ENCODE measurements around the gene KRT76.

KRT76 gene

DNA sequence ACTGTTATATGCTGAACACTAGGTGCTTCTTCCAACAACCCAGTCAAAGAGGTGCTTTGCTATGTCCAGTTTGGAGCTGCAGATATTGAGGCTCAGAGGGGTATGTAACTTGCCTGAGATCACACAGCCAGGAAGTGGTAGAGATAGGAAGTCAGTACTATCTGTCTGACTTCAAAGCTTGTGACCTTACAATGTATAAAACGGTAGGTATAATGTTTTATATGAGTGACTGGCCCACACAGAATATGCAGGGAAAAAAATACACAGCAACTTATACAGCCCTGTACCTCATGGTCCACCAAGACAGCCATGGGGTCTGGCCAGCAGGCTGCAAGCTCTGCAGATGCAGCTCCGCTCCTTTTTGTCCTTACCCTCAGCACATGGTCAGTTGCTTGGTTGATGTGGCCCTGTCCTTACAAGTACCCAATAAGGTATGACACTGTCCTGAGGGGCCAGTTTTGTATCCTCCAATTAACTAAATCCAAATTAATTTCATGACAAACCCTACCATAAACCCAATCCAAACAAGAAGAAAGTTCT is 40.6 kb upstream of the KRT76 start:
- TF ChIP-seq, protein P1, sequence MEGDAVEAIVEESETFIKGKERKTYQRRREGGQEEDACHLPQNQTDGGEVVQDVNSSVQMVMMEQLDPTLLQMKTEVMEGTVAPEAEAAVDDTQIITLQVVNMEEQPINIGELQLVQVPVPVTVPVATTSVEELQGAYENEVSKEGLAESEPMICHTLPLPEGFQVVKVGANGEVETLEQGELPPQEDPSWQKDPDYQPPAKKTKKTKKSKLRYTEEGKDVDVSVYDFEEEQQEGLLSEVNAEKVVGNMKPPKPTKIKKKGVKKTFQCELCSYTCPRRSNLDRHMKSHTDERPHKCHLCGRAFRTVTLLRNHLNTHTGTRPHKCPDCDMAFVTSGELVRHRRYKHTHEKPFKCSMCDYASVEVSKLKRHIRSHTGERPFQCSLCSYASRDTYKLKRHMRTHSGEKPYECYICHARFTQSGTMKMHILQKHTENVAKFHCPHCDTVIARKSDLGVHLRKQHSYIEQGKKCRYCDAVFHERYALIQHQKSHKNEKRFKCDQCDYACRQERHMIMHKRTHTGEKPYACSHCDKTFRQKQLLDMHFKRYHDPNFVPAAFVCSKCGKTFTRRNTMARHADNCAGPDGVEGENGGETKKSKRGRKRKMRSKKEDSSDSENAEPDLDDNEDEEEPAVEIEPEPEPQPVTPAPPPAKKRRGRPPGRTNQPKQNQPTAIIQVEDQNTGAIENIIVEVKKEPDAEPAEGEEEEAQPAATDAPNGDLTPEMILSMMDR (IDR thresholded peaks at IDR 0.05) = no peak
- Histone ChIP-seq H3K27ac (no peak overlapping the region), H3K4me3 (no peak overlapping the region)
- no peak for DNase-seq (ENCODE audit: low spot score)

DNA sequence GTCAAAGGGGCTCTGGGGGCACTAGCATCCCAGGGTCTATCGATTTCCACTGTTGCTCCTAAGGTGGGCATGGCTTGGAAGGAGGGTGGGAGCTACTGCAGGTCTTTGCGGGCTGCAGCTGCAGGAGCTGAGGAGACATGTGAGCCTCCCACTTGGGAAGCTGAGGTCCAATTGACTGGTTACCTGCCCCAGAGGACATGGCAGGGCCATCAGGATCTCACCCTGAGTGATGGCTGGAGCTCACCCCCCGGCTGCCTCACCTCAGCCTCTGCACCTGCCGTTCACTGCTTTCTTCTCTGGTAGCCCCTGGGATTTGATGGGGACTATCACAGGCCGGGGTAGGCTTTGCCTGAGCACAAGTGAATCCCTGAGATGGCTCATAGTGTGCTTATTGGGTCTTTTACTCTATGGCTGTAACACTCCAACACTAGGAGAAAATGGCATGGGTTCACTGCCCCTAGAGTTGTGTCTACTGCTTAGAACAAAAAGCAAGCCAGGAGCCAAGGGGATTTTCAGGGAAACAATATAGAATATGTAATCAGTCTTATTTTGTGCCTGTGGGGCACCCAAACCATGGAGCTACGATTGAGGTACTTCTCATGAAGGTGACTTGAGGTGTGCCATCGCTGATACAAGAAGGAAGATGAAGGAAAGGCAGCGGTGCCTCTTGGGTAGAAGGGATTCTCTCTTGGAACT is 40.0 kb upstream of the KRT76 start:
- TF ChIP-seq, protein P1 (IDR thresholded peaks at IDR 0.05) = no peak
- no peak overlapping the region for H3K27ac ChIP-seq
- DNase-seq (ENCODE audit: low spot score) = no peak
- no peak overlapping the region for H3K4me3 ChIP-seq

DNA sequence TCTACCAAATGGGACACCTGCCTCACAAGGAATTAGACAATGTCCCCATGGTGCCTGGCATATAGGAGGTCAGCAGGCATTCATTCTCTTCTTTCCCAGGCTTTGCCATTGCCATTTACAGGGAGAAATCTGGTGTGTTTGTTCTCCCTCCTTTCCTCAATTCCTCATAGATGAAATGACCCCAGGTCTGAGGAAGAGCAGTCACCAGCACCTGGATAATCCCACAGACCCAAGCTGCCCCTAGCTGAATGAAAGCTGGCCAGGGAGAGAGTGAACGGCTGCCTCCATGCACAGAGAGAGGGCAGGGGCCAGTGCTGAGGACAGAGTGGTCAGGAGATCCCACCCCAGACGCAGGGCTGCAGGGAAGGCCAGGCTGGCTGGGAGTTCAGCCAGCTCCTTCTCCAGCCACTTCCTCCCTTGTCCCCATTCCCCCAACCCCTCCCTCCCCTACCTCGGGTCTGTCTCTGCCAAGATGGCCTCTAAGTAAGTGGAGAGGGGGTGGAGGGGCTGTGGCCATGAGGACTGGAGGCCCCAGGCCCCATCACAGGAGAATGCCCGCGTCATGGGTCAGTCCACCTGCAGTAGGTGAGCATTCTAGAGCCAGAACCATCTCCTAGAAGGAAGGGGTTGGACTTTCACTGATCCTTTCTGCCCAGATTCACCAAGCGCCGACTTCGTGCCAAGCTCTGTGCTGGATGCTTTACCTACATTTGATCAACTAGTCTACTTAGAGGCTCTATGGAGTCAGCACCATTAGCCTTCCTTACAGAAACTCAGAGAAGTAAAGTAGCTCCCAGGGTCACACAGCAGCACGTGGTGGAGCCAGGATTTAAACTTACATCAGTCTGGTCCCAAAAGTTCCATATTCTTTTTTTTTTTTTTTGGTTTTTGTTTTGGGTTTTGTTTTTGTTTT is 38.8 kb upstream of the KRT76 start:
- Histone ChIP-seq H3K27ac (no peak overlapping the region), H3K4me3 (no peak overlapping the region)
- DNase-seq (ENCODE audit: low spot score) = no peak
- TF ChIP-seq, protein P1 (IDR thresholded peaks at IDR 0.05) = no peak

DNA sequence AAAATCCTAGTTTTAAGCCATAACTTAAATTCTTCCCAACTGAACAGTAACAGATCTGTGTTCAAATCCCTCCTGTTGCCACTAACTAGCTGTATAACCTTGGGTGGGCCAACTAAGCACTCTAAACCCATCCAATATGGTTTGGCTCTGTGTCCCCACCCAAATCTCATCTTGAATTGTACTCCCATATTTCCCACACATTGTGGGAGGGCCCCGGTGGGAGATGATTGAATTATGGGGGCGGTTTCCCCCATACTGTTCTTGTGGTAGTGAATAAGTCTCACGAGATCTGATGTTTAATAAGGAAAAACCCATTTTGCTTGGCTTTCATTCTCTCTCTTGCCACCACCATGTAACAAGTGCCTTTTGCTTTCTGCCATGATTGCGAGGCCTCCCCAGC is 38.0 kb upstream of the KRT76 start:
- TF ChIP-seq, protein P1 (IDR thresholded peaks at IDR 0.05) = no peak
- H3K4me3 ChIP-seq = no peak overlapping the region
- no peak overlapping the region for H3K27ac ChIP-seq
- no peak for DNase-seq (ENCODE audit: low spot score)

DNA sequence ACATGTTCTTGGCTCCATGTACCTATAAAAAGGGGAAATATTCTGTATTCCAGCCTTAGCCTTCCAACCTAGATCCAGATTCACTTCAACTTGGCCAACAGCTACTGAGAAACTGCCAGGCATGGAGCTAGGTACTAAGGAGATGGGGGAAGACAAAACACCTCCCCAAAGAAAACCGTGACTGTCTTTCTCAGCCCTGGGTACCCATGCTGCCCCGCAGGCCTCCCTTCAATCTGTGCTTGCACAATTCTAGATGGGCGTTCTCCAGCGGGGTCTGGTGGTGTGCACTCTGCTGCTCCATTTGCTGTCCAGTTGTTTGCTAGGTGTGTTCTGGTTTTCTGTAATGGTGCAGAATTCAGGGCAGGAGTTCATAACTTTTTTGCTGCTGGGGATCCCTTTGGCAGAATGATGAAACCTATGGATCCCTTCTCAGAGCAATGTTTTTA is 37.6 kb upstream of the KRT76 start:
- Histone ChIP-seq H3K4me3 (no peak overlapping the region), H3K27ac (no peak overlapping the region)
- TF ChIP-seq, protein P1 (IDR thresholded peaks at IDR 0.05) = no peak
- no peak for DNase-seq (ENCODE audit: low spot score)

DNA sequence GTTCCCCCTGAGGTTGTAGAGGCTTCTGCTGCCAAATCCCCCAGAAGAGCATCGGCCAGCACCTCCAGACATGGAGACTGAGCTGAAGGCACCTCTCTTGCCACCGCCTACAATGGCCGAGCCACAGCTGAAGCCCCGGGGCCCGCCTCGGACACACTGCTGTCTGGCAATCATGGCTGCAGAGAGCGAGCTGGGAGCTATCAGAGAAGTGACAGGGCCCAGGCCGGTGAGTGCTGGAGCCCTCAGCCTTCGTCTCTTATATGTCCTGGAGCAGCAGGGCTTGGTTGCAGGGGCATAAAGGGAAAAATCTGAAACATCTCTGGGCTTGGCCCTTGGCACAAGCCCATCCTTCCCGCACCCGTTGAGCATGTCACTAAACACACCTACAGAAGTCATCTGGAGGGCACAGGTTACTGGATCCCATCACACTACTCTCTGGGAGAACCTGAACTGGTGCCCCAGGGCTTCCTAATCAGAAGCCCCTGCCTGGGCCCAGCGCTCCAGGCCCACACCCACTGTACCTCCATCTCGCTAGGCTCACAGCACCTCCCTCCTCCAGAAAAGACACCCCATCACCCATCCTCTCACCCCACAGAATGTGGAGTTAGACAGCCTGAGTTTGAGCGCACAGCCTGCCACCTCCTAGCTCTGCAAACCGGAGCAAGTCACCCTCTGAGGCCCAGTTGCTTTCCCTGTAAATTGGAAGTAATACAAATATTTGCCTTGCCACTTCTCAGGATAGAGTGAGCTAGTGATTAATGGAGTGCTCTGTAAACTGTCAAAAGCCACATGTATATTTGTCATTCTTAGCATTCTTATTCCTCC is 37.0 kb upstream of the KRT76 start, which contains the start of gene KRT4:
KRT4 (minus strand) TSS at position 232 of the 825 bp plus-strand sequence; CDS start at position 174, 58 bp downstream.
- no peak within 1 kb of the TSS for H3K27ac ChIP-seq
- DNase-seq (ENCODE audit: low spot score) = no peak
- TF ChIP-seq, protein P1 (IDR thresholded peaks at IDR 0.05) = no peak
- no peak within 1 kb of the TSS for H3K4me3 ChIP-seq
